HepG2 (cell line): ENCODE data around the gene TOX2. TPM values are rescaled to one million over a fixed set of nuclear protein-coding genes. Genes with fewer than 3 reads are reported as not detected.

Experiments
- ATAC-seq: fragments of 200-7000 bp; cut with Tn5 transposase; 3 replicates; pipeline ENCODE4 v1.9.1; 2020; ENCODE audit warnings: mild to moderate bottlenecking, moderate library complexity
- BruUV-seq: library from RNA; stranded (reverse); fragments of 400-500 nt; replicated peaks from 2 replicates; lab custom pipeline; 2021; lab: Mats Ljungman, UMichigan
- CTCF ChIA-PET: fragments of 300-600 bp; formaldehyde crosslinking; extraction: SDS; loops from one replicate; lab custom pipeline; 2021; ENCODE audit warnings: low total read pairs, inconsistent platforms, low intra/inter-chr PET ratio; lab: Yijun Ruan, JAX
- POLR2A ChIA-PET: fragments of 350-600 bp; sonication (Branson Sonifier 250); formaldehyde crosslinking; loops from one replicate; lab custom pipeline; 2020; ENCODE audit warnings: antibody characterized with exemption, inconsistent platforms; lab: Yijun Ruan, JAX
- DNase-seq: peaks from one replicate; pipeline ENCODE4 v3.0.0-alpha.2; 2015; ENCODE audit warnings: low spot score
- FAIRE-seq: peaks from 3 replicates; lab custom pipeline; 2011; peaks lifted over from hg19 to GRCh38; lab: Jason Lieb, UNC
- H2AFZ ChIP-seq: one replicate; pipeline ENCODE4 v1.6.1; 2011; ENCODE audit warnings: low read length, inconsistent platforms
- H3K27ac ChIP-seq: fragments of 300-600 bp; 3 replicates; pipeline ENCODE4 v1.8.0; 2011; ENCODE audit warnings: mixed run types, mild to moderate bottlenecking, mixed read lengths, low read length, inconsistent platforms; ENCODE audit not compliant: insufficient read depth; ENCODE audit errors: extremely low read length
- H3K27me3 ChIP-seq, 2 experiments: fragments of 200-600 bp in 1 of 2; 2 replicates in 1 of 2; 3 replicates in 1 of 2; pipeline versions ENCODE4 v1.6.0 to v1.8.0; 2011; ENCODE audit warnings: low read length in 2 of 2, mild to moderate bottlenecking in 2 of 2, moderate library complexity in 2 of 2, inconsistent platforms in 1 of 2; ENCODE audit not compliant: insufficient read depth in 2 of 2, control insufficient read depth in 1 of 2
- H3K36me3 ChIP-seq, 2 experiments: fragments of 200-600 bp in 1 of 2; replicated peaks in 1 of 2; 2 replicates in 1 of 2; 3 replicates in 1 of 2; pipeline versions ENCODE4 v1.5.1 to v1.8.0; 2011; ENCODE audit warnings: low read length in 2 of 2, inconsistent platforms in 1 of 2; ENCODE audit not compliant: insufficient read depth in 2 of 2, control insufficient read depth in 1 of 2
- H3K4me1 ChIP-seq: 2 replicates; pipeline ENCODE4 v1.5.1; 2012; ENCODE audit warnings: low read length, inconsistent platforms; ENCODE audit not compliant: insufficient read depth
- H3K4me2 ChIP-seq: 2 replicates; pipeline ENCODE4 v1.6.0; 2011; ENCODE audit warnings: low read depth, low read length, inconsistent platforms
- H3K4me3 ChIP-seq, 3 experiments: fragments of 200-600 bp in 1 of 3; sonication (generic), shearing (Covaris generic) in 1 of 3; replicated peaks in 1 of 3; 2 replicates each; pipeline ENCODE4 v1.5.1; 2011 to 2016; ENCODE audit warnings: low read length in 3 of 3, inconsistent platforms in 2 of 3, low read depth in 2 of 3, mild to moderate bottlenecking in 2 of 3, control low read depth in 1 of 3, mixed read lengths in 1 of 3; ENCODE audit not compliant: insufficient read depth in 1 of 3
- H3K79me2 ChIP-seq: one replicate; pipeline ENCODE4 v1.6.1; 2011; ENCODE audit warnings: low read length, inconsistent platforms; ENCODE audit not compliant: insufficient read depth
- H3K9ac ChIP-seq: 2 replicates; pipeline ENCODE4 v1.6.0; 2011; ENCODE audit warnings: mild to moderate bottlenecking, low read depth, low read length, inconsistent platforms; ENCODE audit not compliant: insufficient read depth
- H3K9me3 ChIP-seq: 2 replicates; pipeline ENCODE4 v1.5.1; 2012; ENCODE audit warnings: mild to moderate bottlenecking, low read length
- H4K20me1 ChIP-seq: 2 replicates; pipeline ENCODE4 v1.6.0; 2011; ENCODE audit warnings: inconsistent platforms, mild to moderate bottlenecking, low read length, moderate library complexity; ENCODE audit not compliant: insufficient read depth
- CHD2 ChIP-seq: IDR thresholded peaks from 2 replicates; pipeline ENCODE4 v1.6.1; 2011; ENCODE audit warnings: low read depth, low read length, improper control_type of control experiment
- CREB1 ChIP-seq, 2 experiments: fragments of 450-650 bp in 1 of 2; IDR thresholded peaks; 2 replicates each; pipeline ENCODE4 v1.6.1; 2016 to 2017; ENCODE audit warnings: control low read depth in 1 of 2, mild to moderate bottlenecking in 1 of 2, missing compliant biosample characterization in 1 of 2, missing genetic modification characterization in 1 of 2
- SRSF9 ChIP-seq: fragments of 200-400 bp; formaldehyde crosslinking; IDR thresholded peaks from 2 replicates; pipeline ENCODE4 v1.6.1; 2018; ENCODE audit warnings: borderline replicate concordance, mild to moderate bottlenecking, low read depth, low read length; ENCODE audit not compliant: insufficient read depth, poor library complexity, severe bottlenecking
- SUZ12 ChIP-seq: fragments of 150-350 bp; IDR thresholded peaks from 2 replicates; pipeline ENCODE4 v1.6.1; 2014; ENCODE audit warnings: low read depth, low read length
- ZNF234 ChIP-seq: sonication (generic); formaldehyde crosslinking; conservative IDR thresholded peaks from 2 replicates; pipeline ENCODE4 v1.5.1; 2020; ENCODE audit warnings: mild to moderate bottlenecking, missing genetic modification reagents
- ZNF331 ChIP-seq: sonication (generic); formaldehyde crosslinking; IDR thresholded peaks from 2 replicates; pipeline ENCODE4 v1.4.0; 2020; ENCODE audit warnings: missing genetic modification reagents
- ZNF430 ChIP-seq: sonication (generic); formaldehyde crosslinking; IDR thresholded peaks from 2 replicates; pipeline ENCODE4 v1.9.0; 2021; ENCODE audit warnings: mild to moderate bottlenecking, missing genetic modification reagents
- ZNF432 ChIP-seq: sonication (generic); formaldehyde crosslinking; IDR thresholded peaks from 2 replicates; pipeline ENCODE4 v1.5.0; 2020; ENCODE audit warnings: missing genetic modification reagents, mild to moderate bottlenecking, borderline replicate concordance
- ZNF572 ChIP-seq: sonication (generic); formaldehyde crosslinking; IDR thresholded peaks from 2 replicates; pipeline ENCODE4 v1.5.1; 2020; ENCODE audit warnings: mild to moderate bottlenecking, missing genetic modification reagents
- ZSCAN29 ChIP-seq: sonication (generic); formaldehyde crosslinking; conservative IDR thresholded peaks from 2 replicates; pipeline ENCODE4 v1.4.0; 2020; ENCODE audit warnings: mild to moderate bottlenecking, missing genetic modification reagents
- WGBS: methylation state at CpG from one replicate; pipeline ENCODE4 v1.1.6; 2017; ENCODE audit warnings: low lambda C conversion rate; 5-methylcytosine and 5-hydroxymethylcytosine counted together
- in situ Hi-C: cut with HindIII; loops from 2 replicates; pipeline ENCODE4 v1.10.0; 2017; ENCODE audit warnings: low pct_unique_long_range_greater_than_20kb; ENCODE audit not compliant: extremely low pct_ligation_motif_present
- intact Hi-C: fragments of 100-400 bp; cut with micrococcal nuclease; formaldehyde crosslinking; loops from one replicate; pipeline ENCODE4 v1.10.0; 2022; ENCODE audit not compliant: unreplicated experiment
- polyA plus RNA-seq, 8 experiments: library from polyadenylated mRNA; depleted of rRNA in 3 of 8; stranded (reverse) in 7 of 8; unstranded in 1 of 8; fragments of >200 nt; fragmentation: Illumina TruSeq in 4 of 8; extraction: Trizol in 4 of 8; gene quantifications; 2 replicates each; pipeline versions ENCODE4 v1.2.1 to v1.2.3, GENCODE V29; 2011 to 2016; ENCODE audit warnings: low read depth in 4 of 8, missing spikeins in 1 of 8, mixed read lengths in 1 of 8; ENCODE audit not compliant: insufficient read depth in 1 of 8
- total RNA-seq, 5 experiments: library from RNA; depleted of rRNA; stranded (reverse); fragments of >200 nt; fragmentation: Illumina TruSeq; extraction: Trizol; gene quantifications; 2 replicates each; pipeline ENCODE4 v1.2.3, GENCODE V29; 2016; ENCODE audit warnings: low read depth in 1 of 5
- TF ChIP-seq, protein P1 (sequence below): sonication (generic); formaldehyde crosslinking; conservative IDR thresholded peaks from 2 replicates; pipeline ENCODE4 v1.4.0; 2020; ENCODE audit warnings: mild to moderate bottlenecking, missing genetic modification reagents, moderate library complexity
- TF ChIP-seq, protein P2 (sequence below): sonication (generic); formaldehyde crosslinking; IDR thresholded peaks from 2 replicates; pipeline ENCODE4 v1.4.0; 2020; ENCODE audit warnings: low read depth, mild to moderate bottlenecking, missing genetic modification reagents

TOX2 gene
- total and polyA plus RNA-seq, 2 of the 13 experiments (the other 11 are each of a cell fraction or from before 2014, with no cell fraction given) = not detected

DNA sequence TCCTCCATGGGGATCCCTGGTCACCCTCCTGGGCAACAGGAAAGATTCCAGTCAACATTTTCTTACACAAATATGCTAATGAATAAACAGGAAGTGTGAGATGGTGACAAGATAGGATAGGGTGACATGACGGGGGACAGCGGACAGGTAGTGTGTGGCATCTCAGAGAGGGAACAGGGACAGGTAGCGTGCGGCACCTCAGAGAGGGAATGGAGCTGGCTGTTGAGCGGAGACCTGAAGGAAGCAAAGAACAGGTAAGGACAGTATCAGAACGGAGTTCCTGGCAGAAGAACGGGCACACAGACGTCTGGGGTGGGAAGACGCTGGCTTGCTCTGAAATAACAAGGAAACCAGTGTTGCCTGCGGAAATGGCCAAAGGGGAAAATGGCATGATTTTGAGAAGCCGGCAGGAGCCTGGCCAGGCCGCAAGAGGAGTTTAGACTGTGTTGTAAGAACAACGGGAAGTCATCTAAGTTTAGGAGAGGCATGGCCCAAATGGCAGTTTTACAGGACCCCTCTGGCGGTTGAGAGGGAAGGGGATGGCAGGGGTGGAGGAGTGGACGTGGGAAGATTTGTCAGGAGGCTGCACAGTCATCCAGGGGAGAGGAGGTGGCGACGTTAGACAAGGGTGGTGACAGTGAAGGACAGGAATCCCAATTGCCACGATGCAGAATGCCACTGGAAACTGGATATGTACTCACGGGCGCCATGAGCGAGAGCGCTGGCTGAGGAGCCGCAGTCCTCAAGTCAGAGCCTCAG is 160.7 kb downstream of the TOX2 start:
- FAIRE-seq = no peak
- no peak overlapping the region for H3K9ac ChIP-seq
- H3K79me2 ChIP-seq = no peaks in the 10 kb centered on the region
- DNase-seq = no peak
- H3K4me1 ChIP-seq = no peaks in the 10 kb centered on the region
- TF ChIP-seq CREB1 (IDR thresholded peaks at IDR 0.05) (peak; percentile 29; the same call in 1 of the 2 replicates), CREB1 (CRISPR knock-in tag; IDR thresholded peaks at IDR 0.05) (no peak), ZSCAN29 (CRISPR knock-in tag) (no peak), ZNF430 (no peak)
- ATAC-seq = no peak
- in situ Hi-C loops = no loop called here
- BruUV-seq = no TSS peak
- H3K27ac ChIP-seq = no peak overlapping the region
- no peaks in the 10 kb centered on the region for H3K36me3 ChIP-seq
- H3K9me3 ChIP-seq = no peaks in the 10 kb centered on the region
- 45% methylated on average over 23 of the region's 23 CpGs for WGBS
- H3K27me3 ChIP-seq = peaks cover 24 to 79% of the 10 kb centered on the region in 2 experiments; a peak in 4 of 5 replicates
- no peak overlapping the region for H3K4me2 ChIP-seq
- ChIA-PET POLR2A (no interaction called here), CTCF (no interaction called here)
- no peak overlapping the region for H3K4me3 ChIP-seq
- H4K20me1 ChIP-seq = no peaks in the 10 kb centered on the region
- no peak overlapping the region for H2AFZ ChIP-seq
- intact Hi-C loops = no loop called here

DNA sequence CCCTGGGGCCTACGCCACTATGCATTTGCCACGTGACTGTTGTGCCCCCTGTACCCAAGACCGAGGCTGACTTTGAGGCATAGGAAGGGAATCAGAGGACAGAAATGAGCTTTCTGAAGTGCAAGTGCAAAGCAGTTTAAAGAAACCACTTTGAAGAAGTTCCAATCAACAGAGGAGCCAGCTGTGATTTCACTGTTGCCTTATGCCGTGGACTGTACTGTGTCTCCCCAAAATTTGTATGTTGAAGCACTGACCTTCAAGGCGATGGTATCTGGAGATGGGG is 161.2 kb downstream of the TOX2 start:
- H3K4me1 ChIP-seq = no peaks in the 10 kb centered on the region
- DNase-seq (no peak), ATAC-seq (no peak), FAIRE-seq (no peak)
- POLR2A ChIA-PET = no interaction called here
- peaks cover 21 to 73% of the 10 kb centered on the region in 2 experiments; a peak in 4 of 5 replicates for H3K27me3 ChIP-seq
- H3K27ac ChIP-seq = no peak overlapping the region
- H3K79me2 ChIP-seq = no peaks in the 10 kb centered on the region
- no TSS peak for BruUV-seq
- no peaks in the 10 kb centered on the region for H3K9me3 ChIP-seq
- H3K9ac ChIP-seq = no peak overlapping the region
- H4K20me1 ChIP-seq = no peaks in the 10 kb centered on the region
- WGBS = 42% methylated on average over 5 of the region's 5 CpGs
- no peak overlapping the region for H3K4me2 ChIP-seq
- H2AFZ ChIP-seq = no peak overlapping the region
- CTCF ChIA-PET = no interaction called here
- H3K36me3 ChIP-seq = no peaks in the 10 kb centered on the region
- H3K4me3 ChIP-seq = no peak overlapping the region
- in situ Hi-C loops = no loop called here
- intact Hi-C loops = no loop called here
- TF ChIP-seq SUZ12 (no peak), ZNF432 (CRISPR knock-in tag) (no peak), SRSF9 (no peak), ZNF234 (CRISPR knock-in tag) (no peak), CHD2 (no peak), ZNF331 (no peak), ZNF572 (CRISPR knock-in tag) (no peak)
- TF ChIP-seq, protein P1, sequence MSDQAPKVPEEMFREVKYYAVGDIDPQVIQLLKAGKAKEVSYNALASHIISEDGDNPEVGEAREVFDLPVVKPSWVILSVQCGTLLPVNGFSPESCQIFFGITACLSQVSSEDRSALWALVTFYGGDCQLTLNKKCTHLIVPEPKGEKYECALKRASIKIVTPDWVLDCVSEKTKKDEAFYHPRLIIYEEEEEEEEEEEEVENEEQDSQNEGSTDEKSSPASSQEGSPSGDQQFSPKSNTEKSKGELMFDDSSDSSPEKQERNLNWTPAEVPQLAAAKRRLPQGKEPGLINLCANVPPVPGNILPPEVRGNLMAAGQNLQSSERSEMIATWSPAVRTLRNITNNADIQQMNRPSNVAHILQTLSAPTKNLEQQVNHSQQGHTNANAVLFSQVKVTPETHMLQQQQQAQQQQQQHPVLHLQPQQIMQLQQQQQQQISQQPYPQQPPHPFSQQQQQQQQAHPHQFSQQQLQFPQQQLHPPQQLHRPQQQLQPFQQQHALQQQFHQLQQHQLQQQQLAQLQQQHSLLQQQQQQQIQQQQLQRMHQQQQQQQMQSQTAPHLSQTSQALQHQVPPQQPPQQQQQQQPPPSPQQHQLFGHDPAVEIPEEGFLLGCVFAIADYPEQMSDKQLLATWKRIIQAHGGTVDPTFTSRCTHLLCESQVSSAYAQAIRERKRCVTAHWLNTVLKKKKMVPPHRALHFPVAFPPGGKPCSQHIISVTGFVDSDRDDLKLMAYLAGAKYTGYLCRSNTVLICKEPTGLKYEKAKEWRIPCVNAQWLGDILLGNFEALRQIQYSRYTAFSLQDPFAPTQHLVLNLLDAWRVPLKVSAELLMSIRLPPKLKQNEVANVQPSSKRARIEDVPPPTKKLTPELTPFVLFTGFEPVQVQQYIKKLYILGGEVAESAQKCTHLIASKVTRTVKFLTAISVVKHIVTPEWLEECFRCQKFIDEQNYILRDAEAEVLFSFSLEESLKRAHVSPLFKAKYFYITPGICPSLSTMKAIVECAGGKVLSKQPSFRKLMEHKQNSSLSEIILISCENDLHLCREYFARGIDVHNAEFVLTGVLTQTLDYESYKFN (CRISPR knock-in tag) = no peak
- TF ChIP-seq, protein P2, sequence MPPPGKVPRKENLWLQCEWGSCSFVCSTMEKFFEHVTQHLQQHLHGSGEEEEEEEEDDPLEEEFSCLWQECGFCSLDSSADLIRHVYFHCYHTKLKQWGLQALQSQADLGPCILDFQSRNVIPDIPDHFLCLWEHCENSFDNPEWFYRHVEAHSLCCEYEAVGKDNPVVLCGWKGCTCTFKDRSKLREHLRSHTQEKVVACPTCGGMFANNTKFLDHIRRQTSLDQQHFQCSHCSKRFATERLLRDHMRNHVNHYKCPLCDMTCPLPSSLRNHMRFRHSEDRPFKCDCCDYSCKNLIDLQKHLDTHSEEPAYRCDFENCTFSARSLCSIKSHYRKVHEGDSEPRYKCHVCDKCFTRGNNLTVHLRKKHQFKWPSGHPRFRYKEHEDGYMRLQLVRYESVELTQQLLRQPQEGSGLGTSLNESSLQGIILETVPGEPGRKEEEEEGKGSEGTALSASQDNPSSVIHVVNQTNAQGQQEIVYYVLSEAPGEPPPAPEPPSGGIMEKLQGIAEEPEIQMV (CRISPR knock-in tag) = no peak
